Stimulated activated CD4-positive, alpha-beta T cell treated with anti-CD3 and anti-CD28 coated beads, Interleukin-2, amount 100 ng/mL, for 48 hours (primary cell): Measurements from ENCODE around the gene AMPD2.
A peak's percentile ranks its signal among the peaks of the same experiment; 100 is the strongest.

Experiments
- DNase-seq, 2 donors: peaks; one replicate each; pipeline ENCODE4 v3.0.0-alpha.2; 2020

The AMPD2 gene

GRCh38 chr1:109619576-109620400 is at the start of gene AMPD2, which contains the start of gene GNAT2:
Gene AMPD2 (plus strand): TSS chr1:109619837. CDS start chr1:109621176, 1,339 bp downstream.
Gene GNAT2 (minus strand): TSS chr1:109619616. CDS start chr1:109612870, 6,746 bp downstream.
- peak; percentile 68 to 76 for DNase-seq

GRCh38 chr1:109570414-109570813 is 49.2 kb upstream of the AMPD2 start:
- DNase-seq, result no peak

GRCh38 chr1:109573785-109574184 is 45.9 kb upstream of the AMPD2 start:
- DNase-seq, result no peak

GRCh38 chr1:109578947-109579443 is 40.6 kb upstream of the AMPD2 start:
- no peak for DNase-seq

GRCh38 chr1:109579491-109579890 is 40.1 kb upstream of the AMPD2 start:
- no peak for DNase-seq

GRCh38 chr1:109582021-109582420 is 37.6 kb upstream of the AMPD2 start:
- no peak for DNase-seq

GRCh38 chr1:109584766-109585165 is 34.9 kb upstream of the AMPD2 start:
- DNase-seq, result no peak

GRCh38 chr1:109586055-109586454 is 33.6 kb upstream of the AMPD2 start:
- DNase-seq, result no peak

- DNase-seq, result no peak
These were observed 30.5 kb upstream of the AMPD2 start for GRCh38 chr1:109589177-109589576.

GRCh38 chr1:109589679-109590078 is 30.0 kb upstream of the AMPD2 start:
- DNase-seq, result no peak

GRCh38 chr1:109592916-109593315 is 26.7 kb upstream of the AMPD2 start:
- no peak for DNase-seq

GRCh38 chr1:109595531-109595930 is 24.1 kb upstream of the AMPD2 start:
- DNase-seq, result no peak

- no peak for DNase-seq
These were observed 21.5 kb upstream of the AMPD2 start for GRCh38 chr1:109598156-109598555.

GRCh38 chr1:109598655-109599054 is 21.0 kb upstream of the AMPD2 start:
- no peak for DNase-seq

- DNase-seq, result no peak
These were observed 16.4 kb upstream of the AMPD2 start for GRCh38 chr1:109603229-109603628.

GRCh38 chr1:109605381-109605780 is 14.3 kb upstream of the AMPD2 start:
- no peak for DNase-seq

- DNase-seq, result no peak
These were observed 9.8 kb upstream of the AMPD2 start for GRCh38 chr1:109609881-109610280.

GRCh38 chr1:109610609-109611307 is 8.9 kb upstream of the AMPD2 start:
- DNase-seq, result no peak

- no peak for DNase-seq
These were observed 8.2 kb upstream of the AMPD2 start for GRCh38 chr1:109611308-109611990.

- DNase-seq, result no peak
These were observed 6.1 kb upstream of the AMPD2 start for GRCh38 chr1:109613361-109614147.

- no peak for DNase-seq
These were observed 3.8 kb upstream of the AMPD2 start for GRCh38 chr1:109615879-109616278.

- no peak for DNase-seq
These were observed 3.2 kb upstream of the AMPD2 start for GRCh38 chr1:109616391-109616790.
